HepG2 (cell line): Measurements from ENCODE around the gene GPN2. TPM values are rescaled to one million over a fixed set of nuclear protein-coding genes. Genes with fewer than 3 reads are reported as not detected.

Experiments
- ARID5B ChIP-seq: IDR thresholded peaks from 2 replicates; pipeline ENCODE4 v1.4.0; 2020; ENCODE audit warnings: mild to moderate bottlenecking, missing genetic modification reagents
- CAMTA2 ChIP-seq: sonication (generic); formaldehyde crosslinking; IDR thresholded peaks from 2 replicates; pipeline ENCODE4 v1.4.0; 2020; ENCODE audit warnings: mild to moderate bottlenecking, missing genetic modification reagents, borderline replicate concordance
- CREM ChIP-seq, 2 experiments: sonication (generic) in 1 of 2; formaldehyde crosslinking in 1 of 2; IDR thresholded peaks; 2 replicates each; pipeline versions ENCODE4 v1.4.0 to v1.6.1; 2016 to 2020; ENCODE audit warnings: antibody characterized with exemption in 1 of 2, mild to moderate bottlenecking in 1 of 2, missing genetic modification reagents in 1 of 2
- GATAD1 ChIP-seq: IDR thresholded peaks from 2 replicates; pipeline ENCODE4 v1.6.1; 2016; ENCODE audit warnings: missing genetic modification reagents, missing compliant biosample characterization
- MLX ChIP-seq: IDR thresholded peaks from 2 replicates; pipeline ENCODE4 v1.6.1; 2016
- NR2F2 ChIP-seq: IDR thresholded peaks from 2 replicates; pipeline ENCODE4 v1.6.1; 2012; ENCODE audit warnings: low read depth, inconsistent platforms, borderline replicate concordance
- PATZ1 ChIP-seq: sonication (generic); formaldehyde crosslinking; IDR thresholded peaks from 2 replicates; pipeline ENCODE4 v1.4.0; 2020; ENCODE audit warnings: missing genetic modification reagents
- SMYD3 ChIP-seq: sonication (generic); formaldehyde crosslinking; IDR thresholded peaks from 2 replicates; pipeline ENCODE4 v1.8.1; 2023; ENCODE audit warnings: mild to moderate bottlenecking, missing genetic modification reagents
- ZBTB39 ChIP-seq: sonication (generic); formaldehyde crosslinking; IDR thresholded peaks from 2 replicates; pipeline ENCODE4 v1.5.0; 2020; ENCODE audit warnings: missing genetic modification reagents
- ZFP62 ChIP-seq: sonication (generic); formaldehyde crosslinking; IDR thresholded peaks from 2 replicates; pipeline ENCODE4 v1.4.0; 2020; ENCODE audit warnings: missing genetic modification reagents
- ZGPAT ChIP-seq: IDR thresholded peaks from 2 replicates; pipeline ENCODE4 v1.6.1; 2016; ENCODE audit warnings: mild to moderate bottlenecking
- ZKSCAN8 ChIP-seq: IDR thresholded peaks from 2 replicates; pipeline ENCODE4 v1.6.1; 2016; ENCODE audit warnings: borderline replicate concordance, missing genetic modification reagents, missing compliant biosample characterization
- ZNF224 ChIP-seq: sonication (generic); formaldehyde crosslinking; IDR thresholded peaks from 2 replicates; pipeline ENCODE4 v1.5.0; 2020; ENCODE audit warnings: mild to moderate bottlenecking, missing genetic modification reagents
- ZNF260 ChIP-seq: sonication (generic); formaldehyde crosslinking; IDR thresholded peaks from 2 replicates; pipeline ENCODE4 v1.4.0; 2020; ENCODE audit warnings: missing genetic modification reagents, low read depth, mild to moderate bottlenecking, borderline replicate concordance
- ZNF556 ChIP-seq: sonication (generic); formaldehyde crosslinking; IDR thresholded peaks from 2 replicates; pipeline ENCODE4 v1.4.0; 2020; ENCODE audit warnings: mild to moderate bottlenecking, missing genetic modification reagents, borderline replicate concordance
- ZNF747 ChIP-seq: sonication (generic); formaldehyde crosslinking; IDR thresholded peaks from 2 replicates; pipeline ENCODE4 v1.8.1; 2023; ENCODE audit warnings: missing genetic modification reagents, mild to moderate bottlenecking, borderline replicate concordance
- ZNF761 ChIP-seq: sonication (generic); formaldehyde crosslinking; conservative IDR thresholded peaks from 2 replicates; pipeline ENCODE4 v1.4.0; 2020; ENCODE audit warnings: mild to moderate bottlenecking, missing genetic modification reagents
- ZNF788 ChIP-seq: sonication (generic); formaldehyde crosslinking; IDR thresholded peaks from 2 replicates; pipeline ENCODE4 v1.5.0; 2020; ENCODE audit warnings: mild to moderate bottlenecking, missing genetic modification reagents, borderline replicate concordance
- polyA plus RNA-seq, 8 experiments: library from polyadenylated mRNA; depleted of rRNA in 3 of 8; stranded (reverse) in 7 of 8; unstranded in 1 of 8; fragments of >200 nt; fragmentation: Illumina TruSeq in 4 of 8; extraction: Trizol in 4 of 8; gene quantifications; 2 replicates each; pipeline versions ENCODE4 v1.2.1 to v1.2.3, GENCODE V29; 2011 to 2016; ENCODE audit warnings: low read depth in 4 of 8, missing spikeins in 1 of 8, mixed read lengths in 1 of 8; ENCODE audit not compliant: insufficient read depth in 1 of 8
- total RNA-seq, 5 experiments: library from RNA; depleted of rRNA; stranded (reverse); fragments of >200 nt; fragmentation: Illumina TruSeq; extraction: Trizol; gene quantifications; 2 replicates each; pipeline ENCODE4 v1.2.3, GENCODE V29; 2016; ENCODE audit warnings: low read depth in 1 of 5

Gene GPN2
- total and polyA plus RNA-seq, 2 of the 13 experiments (the other 11 are each of a cell fraction or from before 2014, with no cell fraction given), result 19.3 to 38.9 TPM

- no peak for TF ChIP-seq MLX (CRISPR knock-in tag)
- no peak for TF ChIP-seq ZNF788 (CRISPR knock-in tag)
- TF ChIP-seq ARID5B (CRISPR knock-in tag), result 0 out of 2 replicates have a peak, but pooled peaks have one; percentile 16
- no peak for TF ChIP-seq ZNF260 (CRISPR knock-in tag)
- TF ChIP-seq ZGPAT, result no peak
- no peak for TF ChIP-seq SMYD3 (CRISPR knock-in tag)
- no peak for TF ChIP-seq ZNF761 (CRISPR knock-in tag)
- TF ChIP-seq GATAD1 (CRISPR knock-in tag), result no peak
- TF ChIP-seq ZNF224, result no peak
- TF ChIP-seq ZNF747 (CRISPR knock-in tag), result no peak
- no peak for TF ChIP-seq ZNF556 (CRISPR knock-in tag)
- TF ChIP-seq NR2F2, result no peak
- no peak for TF ChIP-seq ZFP62
- no peak for TF ChIP-seq CREM (IDR thresholded peaks at IDR 0.05)
- TF ChIP-seq CREM (CRISPR knock-in tag; IDR thresholded peaks at IDR 0.05), result no peak
- no peak for TF ChIP-seq ZKSCAN8 (CRISPR knock-in tag)
- peak; percentile 51 for TF ChIP-seq PATZ1 (CRISPR knock-in tag)
- TF ChIP-seq CAMTA2 (CRISPR knock-in tag), result no peak
- TF ChIP-seq ZBTB39 (CRISPR knock-in tag), result no peak
Observed at GRCh38 chr1:26848941-26849774, 40.9 kb downstream of the GPN2 start (continued).
